GM20431 (cell line): Measurements from ENCODE around the gene PPP4R3A.
"Not testable (repeated sequence)": the region's sequence is repeated elsewhere in the genome, so short reads cannot be mapped to it uniquely, and the experiment has no call there.

Experiments
- in situ Hi-C: fragments of 300-500 bp; cut with MseI, MboI; formaldehyde crosslinking; loops from one replicate; pipeline ENCODE4 v1.15.0; 2020; ENCODE audit warnings: low sequenced_read_pairs; ENCODE audit not compliant: unreplicated experiment

PPP4R3A gene

GRCh38 chr14:91508105-91508504 is 2.0 kb downstream of the PPP4R3A start:
- in situ Hi-C loops: no loop called here

- in situ Hi-C loops: no loop called here
Measured at GRCh38 chr14:91506226-91506625, 3.9 kb downstream of the PPP4R3A start.

GRCh38 chr14:91503000-91503504 is 7.1 kb downstream of the PPP4R3A start:
- in situ Hi-C loops: no loop called here

GRCh38 chr14:91501951-91502930 is 7.9 kb downstream of the PPP4R3A start:
- in situ Hi-C loops: no loop called here

- in situ Hi-C loops: no loop called here
Measured at GRCh38 chr14:91501348-91501747, 8.8 kb downstream of the PPP4R3A start.

- in situ Hi-C loops: no loop called here
Measured at GRCh38 chr14:91496790-91497189, 13.3 kb downstream of the PPP4R3A start.

- in situ Hi-C loops: not testable (repeated sequence)
Measured at GRCh38 chr14:91494392-91495065, 15.6 kb downstream of the PPP4R3A start.

GRCh38 chr14:91493169-91493568 is 16.9 kb downstream of the PPP4R3A start:
- in situ Hi-C loops: no loop called here

DNA sequence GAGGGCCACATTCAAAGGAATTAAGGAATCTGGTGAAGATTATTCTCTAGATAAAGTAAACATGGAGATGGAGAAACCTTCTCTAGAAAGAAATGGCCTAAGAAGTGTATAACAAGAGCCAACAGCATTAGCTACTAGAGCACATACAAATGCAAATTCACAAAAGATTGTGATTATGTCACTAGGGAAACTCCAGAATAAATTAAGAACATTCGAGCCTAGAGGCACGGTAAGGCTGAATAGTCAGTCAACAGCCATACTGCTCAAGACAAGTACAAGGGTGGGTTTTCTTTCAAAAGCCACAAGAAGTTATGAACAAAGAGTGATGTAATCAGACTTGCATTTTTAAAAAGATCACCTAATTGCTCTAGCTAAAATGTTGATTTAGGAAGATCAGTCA is 25.4 kb downstream of the PPP4R3A start:
- in situ Hi-C loops: no loop called here

- in situ Hi-C loops: no loop called here
Measured at GRCh38 chr14:91484186-91484585, 25.9 kb downstream of the PPP4R3A start.

DNA sequence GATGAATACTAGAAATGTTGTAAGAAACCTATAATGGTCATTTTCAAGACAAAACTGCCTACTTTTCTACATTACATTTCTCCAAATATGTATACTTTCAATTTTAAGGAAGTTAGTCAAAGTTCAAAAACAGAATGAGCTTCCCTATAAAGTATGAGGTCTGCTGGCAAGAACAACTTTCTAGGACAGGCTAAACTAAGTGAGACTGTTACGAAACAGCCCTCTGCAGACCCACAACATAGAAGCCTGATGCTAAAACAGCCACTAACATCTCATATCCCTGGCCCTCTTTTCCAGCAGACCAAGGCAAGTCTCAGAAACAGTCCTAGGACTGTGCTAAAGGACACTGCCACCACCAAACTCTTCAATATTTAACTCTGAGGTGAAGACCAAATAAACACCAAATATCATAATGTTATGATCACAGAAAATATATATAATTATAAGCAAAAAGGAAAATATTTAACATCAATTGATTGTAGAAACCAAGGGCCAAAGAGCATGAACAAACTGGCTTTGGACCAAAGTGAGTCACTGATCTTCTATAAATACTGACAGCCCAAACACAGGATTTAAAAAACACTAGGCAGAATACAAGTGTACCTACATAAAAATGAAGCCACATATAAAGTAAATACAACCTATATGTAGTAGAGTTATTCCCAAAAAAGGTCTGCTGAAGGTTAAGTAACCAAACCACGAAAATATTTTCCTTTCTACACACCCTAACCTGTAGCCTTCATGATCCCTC is 27.7 kb downstream of the PPP4R3A start:
- in situ Hi-C loops: no loop called here

GRCh38 chr14:91477388-91477787 is 32.7 kb downstream of the PPP4R3A start:
- in situ Hi-C loops: no loop called here

GRCh38 chr14:91473046-91473445 is 37.1 kb downstream of the PPP4R3A start:
- in situ Hi-C loops: no loop called here

GRCh38 chr14:91470216-91470615 is 39.9 kb downstream of the PPP4R3A start:
- in situ Hi-C loops: no loop called here

- in situ Hi-C loops: no loop called here
Measured at GRCh38 chr14:91466192-91466591, 43.9 kb downstream of the PPP4R3A start.

- in situ Hi-C loops: no loop called here
Measured at GRCh38 chr14:91464615-91465205, 45.4 kb downstream of the PPP4R3A start.

DNA sequence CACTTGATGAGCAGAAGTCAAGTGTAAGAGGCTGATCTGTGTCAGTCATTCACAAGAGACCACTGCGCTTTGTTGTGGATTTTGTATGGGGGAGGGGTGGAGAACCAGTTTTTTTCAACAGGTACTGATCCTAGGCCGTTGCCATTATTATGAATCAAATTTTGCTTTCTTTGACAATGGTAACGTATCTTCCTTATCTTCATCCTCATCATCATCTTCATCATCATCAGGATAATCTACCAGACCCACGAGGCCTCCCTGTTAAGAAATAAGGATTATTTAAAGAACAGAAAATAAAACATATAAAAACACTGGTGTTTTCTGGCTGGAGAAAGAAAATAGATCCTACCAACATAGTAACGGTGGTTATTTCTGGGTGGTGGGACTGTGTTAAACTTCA is 51.5 kb downstream of the PPP4R3A start:
- in situ Hi-C loops: no loop called here

GRCh38 chr14:91456283-91456682 is 53.8 kb downstream of the PPP4R3A start:
- in situ Hi-C loops: no loop called here

DNA sequence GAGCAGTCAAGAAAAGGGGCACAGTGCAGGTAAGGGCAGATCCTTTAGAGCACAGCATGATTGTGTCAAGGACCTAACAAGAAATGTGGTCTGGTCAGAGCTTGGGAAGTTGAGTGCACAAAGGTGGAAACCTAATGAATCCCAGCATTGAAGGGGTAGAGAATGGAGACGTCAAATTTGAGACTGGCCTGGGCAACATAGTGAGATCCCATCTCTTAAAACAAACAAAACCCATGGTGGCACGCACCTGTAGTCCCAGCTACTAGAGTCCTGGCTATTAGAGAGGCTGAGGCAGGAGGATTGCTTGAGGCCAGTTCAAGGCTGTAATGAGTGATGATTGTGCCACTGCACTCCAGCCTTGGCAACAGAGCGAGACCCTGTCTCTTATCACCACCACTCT is 55.5 kb downstream of the PPP4R3A start:
- in situ Hi-C loops: no loop called here

DNA sequence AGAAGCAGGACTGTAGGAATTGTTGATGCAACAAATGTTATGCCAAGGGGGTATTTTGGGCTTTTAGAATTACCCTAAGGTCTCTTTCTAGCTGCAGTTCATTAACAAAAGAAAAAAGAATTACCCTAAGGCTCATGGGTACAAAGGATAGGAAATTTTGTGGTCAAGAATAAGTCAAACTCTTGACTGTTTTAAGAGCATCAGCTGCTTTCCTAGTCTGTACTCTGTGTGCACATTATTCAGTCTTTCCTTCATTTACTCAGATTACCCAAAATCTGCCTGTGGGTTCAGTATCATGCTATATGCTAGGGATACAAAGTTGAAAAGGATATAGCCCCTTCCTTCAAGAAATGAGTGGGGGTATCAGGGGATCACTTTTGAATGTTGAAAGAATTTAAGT is 56.0 kb downstream of the PPP4R3A start:
- in situ Hi-C loops: no loop called here
